GM12872 (cell line): ENCODE measurements around the gene MAP3K14.

Source experiments
- CTCF ChIP-seq: IDR thresholded peaks from 3 replicates; pipeline ENCODE4 v1.5.1; 2011; ENCODE audit warnings: low read depth, mild to moderate bottlenecking, low read length, moderate library complexity; ENCODE audit not compliant: insufficient read depth

The MAP3K14 gene

GRCh38 chr17:45286286-45286685, 30.5 kb downstream of the MAP3K14 start:
- TF ChIP-seq CTCF: no peak

- peak; percentile 57 for TF ChIP-seq CTCF
Observed at GRCh38 chr17:45284176-45285140, 32.4 kb downstream of the MAP3K14 start.

- TF ChIP-seq CTCF: no peak
Observed at GRCh38 chr17:45283711-45284110, 33.1 kb downstream of the MAP3K14 start.

GRCh38 chr17:45282683-45283644, 33.9 kb downstream of the MAP3K14 start:
- TF ChIP-seq CTCF: no peak

- no peak for TF ChIP-seq CTCF
Observed at GRCh38 chr17:45279898-45280297, 36.9 kb downstream of the MAP3K14 start.

GRCh38 chr17:45277992-45278391, 38.8 kb downstream of the MAP3K14 start:
- no peak for TF ChIP-seq CTCF
